Astrocyte (in vitro differentiated cells and primary cell): ENCODE results near the gene ZNF214. TPM values are rescaled to one million over a fixed set of nuclear protein-coding genes. Genes with fewer than 3 reads are reported as not detected.
"Not testable (repeated sequence)": the region's sequence is repeated elsewhere in the genome, so short reads cannot be mapped to it uniquely, and the experiment has no call there.

Source experiments
- DNase-seq: peaks from one replicate; pipeline ENCODE4 v3.0.0-alpha.2; 2010; ENCODE audit warnings: low read depth
- FAIRE-seq: peaks from 2 replicates; lab custom pipeline; 2011; peaks lifted over from hg19 to GRCh38; lab: Jason Lieb, UNC
- H2AFZ ChIP-seq: 2 replicates; pipeline ENCODE4 v1.6.0; 2012; ENCODE audit warnings: low read depth, low read length, inconsistent platforms
- H3K27ac ChIP-seq: 2 replicates; pipeline ENCODE4 v1.5.1; 2011; ENCODE audit warnings: low read depth, low read length, inconsistent platforms
- H3K27me3 ChIP-seq: 2 replicates; pipeline ENCODE4 v1.6.0; 2011; ENCODE audit warnings: low read length, inconsistent platforms; ENCODE audit not compliant: insufficient read depth
- H3K36me3 ChIP-seq: 2 replicates; pipeline ENCODE4 v1.5.1; 2011; ENCODE audit warnings: low read length, inconsistent platforms; ENCODE audit not compliant: insufficient read depth
- H3K4me1 ChIP-seq: 2 replicates; pipeline ENCODE4 v1.5.1; 2011; ENCODE audit warnings: low read length, inconsistent platforms; ENCODE audit not compliant: insufficient read depth
- H3K4me2 ChIP-seq: 2 replicates; pipeline ENCODE4 v1.6.0; 2012; ENCODE audit warnings: low read length, inconsistent platforms
- H3K4me3 ChIP-seq: 2 replicates; pipeline ENCODE4 v1.5.1; 2011; ENCODE audit warnings: low read depth, mild to moderate bottlenecking, low read length, inconsistent platforms; ENCODE audit not compliant: insufficient read depth
- H3K79me2 ChIP-seq: 2 replicates; pipeline ENCODE4 v1.6.0; 2012; ENCODE audit warnings: mild to moderate bottlenecking, low read length, inconsistent platforms; ENCODE audit not compliant: insufficient read depth
- H3K9ac ChIP-seq: 2 replicates; pipeline ENCODE4 v1.6.0; 2012; ENCODE audit warnings: mild to moderate bottlenecking, low read length, inconsistent platforms
- H3K9me3 ChIP-seq: 2 replicates; pipeline ENCODE4 v1.5.1; 2012; ENCODE audit warnings: low read depth, mild to moderate bottlenecking, low read length, inconsistent platforms; ENCODE audit not compliant: insufficient read depth
- H4K20me1 ChIP-seq: 2 replicates; pipeline ENCODE4 v1.6.0; 2012; ENCODE audit warnings: low read length, inconsistent platforms; ENCODE audit not compliant: insufficient read depth
- H3K27ac Mint-ChIP-seq: one replicate; pipeline ENCODE4 v1.8.0; 2021; ENCODE audit warnings: mild to moderate bottlenecking, mixed read lengths; ENCODE audit not compliant: unreplicated experiment
- H3K27me3 Mint-ChIP-seq: one replicate; pipeline ENCODE4 v1.8.0; 2021; ENCODE audit warnings: low read depth, mixed read lengths; ENCODE audit not compliant: unreplicated experiment
- H3K36me3 Mint-ChIP-seq: one replicate; pipeline ENCODE4 v1.8.0; 2021; ENCODE audit warnings: low read depth, mixed read lengths; ENCODE audit not compliant: unreplicated experiment
- H3K4me1 Mint-ChIP-seq: one replicate; pipeline ENCODE4 v1.8.0; 2021; ENCODE audit warnings: low read depth, mixed read lengths; ENCODE audit not compliant: unreplicated experiment
- H3K4me3 Mint-ChIP-seq: one replicate; pipeline ENCODE4 v1.8.0; 2021; ENCODE audit warnings: mild to moderate bottlenecking, moderate library complexity, mixed read lengths; ENCODE audit not compliant: unreplicated experiment
- H3K9me3 Mint-ChIP-seq: one replicate; pipeline ENCODE4 v1.8.0; 2021; ENCODE audit warnings: mild to moderate bottlenecking, mixed read lengths; ENCODE audit not compliant: unreplicated experiment
- EZH2 ChIP-seq: IDR thresholded peaks from 2 replicates; pipeline ENCODE4 v1.6.1; 2012; ENCODE audit warnings: mild to moderate bottlenecking, low read length, inconsistent platforms; ENCODE audit not compliant: insufficient read depth
- total RNA-seq: library from RNA; stranded (reverse); gene quantifications from 2 replicates; pipeline ENCODE4 v1.2.1, GENCODE V29; 2021
- TF ChIP-seq, protein P1 (sequence below): IDR thresholded peaks from 2 replicates; pipeline ENCODE4 v1.5.1; 2011; ENCODE audit warnings: low read depth, mild to moderate bottlenecking, inconsistent platforms, low read length, moderate library complexity; ENCODE audit not compliant: insufficient read depth

ZNF214 gene
- total RNA-seq, 1 donor from 2014 or later: 0.93 TPM

DNA sequence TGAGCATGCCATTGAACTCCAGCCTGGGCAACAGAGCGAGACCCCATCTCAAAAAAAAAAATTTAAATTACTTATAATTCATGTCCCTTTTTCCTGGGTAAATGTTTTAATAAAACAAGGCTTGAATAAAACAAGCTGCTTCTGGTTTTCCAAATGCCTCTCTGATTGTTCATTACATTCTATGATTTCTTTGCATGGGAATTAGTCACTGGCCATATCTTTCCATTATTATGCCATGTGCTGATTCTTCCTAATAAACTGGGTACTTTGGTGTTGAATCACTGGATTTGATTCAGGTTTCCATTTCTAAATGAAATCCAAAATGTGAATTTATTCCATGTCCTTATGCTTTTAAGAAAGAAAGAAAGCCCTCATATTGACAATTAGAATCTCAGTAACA lies 51.3 kb downstream of the ZNF214 start:
- Mint-ChIP-seq H3K4me1 (no peaks in the 10 kb centered on the region), H3K27ac (no peak overlapping the region), H3K36me3 (no peaks in the 10 kb centered on the region), H3K27me3 (no peaks in the 10 kb centered on the region), H3K9me3 (peaks cover 2% of the 10 kb centered on the region), H3K4me3 (no peak overlapping the region)
- Histone ChIP-seq H2AFZ (no peak overlapping the region), H3K36me3 (no peaks in the 10 kb centered on the region), H3K4me1 (no peaks in the 10 kb centered on the region), H3K4me3 (no peak overlapping the region), H3K27ac (no peak overlapping the region), H3K9ac (no peak overlapping the region), H4K20me1 (no peaks in the 10 kb centered on the region), H3K79me2 (no peaks in the 10 kb centered on the region), H3K27me3 (no peaks in the 10 kb centered on the region), H3K4me2 (no peak overlapping the region), H3K9me3 (no peaks in the 10 kb centered on the region)
- no peak for FAIRE-seq
- TF ChIP-seq, protein P1, sequence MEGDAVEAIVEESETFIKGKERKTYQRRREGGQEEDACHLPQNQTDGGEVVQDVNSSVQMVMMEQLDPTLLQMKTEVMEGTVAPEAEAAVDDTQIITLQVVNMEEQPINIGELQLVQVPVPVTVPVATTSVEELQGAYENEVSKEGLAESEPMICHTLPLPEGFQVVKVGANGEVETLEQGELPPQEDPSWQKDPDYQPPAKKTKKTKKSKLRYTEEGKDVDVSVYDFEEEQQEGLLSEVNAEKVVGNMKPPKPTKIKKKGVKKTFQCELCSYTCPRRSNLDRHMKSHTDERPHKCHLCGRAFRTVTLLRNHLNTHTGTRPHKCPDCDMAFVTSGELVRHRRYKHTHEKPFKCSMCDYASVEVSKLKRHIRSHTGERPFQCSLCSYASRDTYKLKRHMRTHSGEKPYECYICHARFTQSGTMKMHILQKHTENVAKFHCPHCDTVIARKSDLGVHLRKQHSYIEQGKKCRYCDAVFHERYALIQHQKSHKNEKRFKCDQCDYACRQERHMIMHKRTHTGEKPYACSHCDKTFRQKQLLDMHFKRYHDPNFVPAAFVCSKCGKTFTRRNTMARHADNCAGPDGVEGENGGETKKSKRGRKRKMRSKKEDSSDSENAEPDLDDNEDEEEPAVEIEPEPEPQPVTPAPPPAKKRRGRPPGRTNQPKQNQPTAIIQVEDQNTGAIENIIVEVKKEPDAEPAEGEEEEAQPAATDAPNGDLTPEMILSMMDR: no peak
- no peak for TF ChIP-seq EZH2
- peak; percentile 40 for DNase-seq

DNA sequence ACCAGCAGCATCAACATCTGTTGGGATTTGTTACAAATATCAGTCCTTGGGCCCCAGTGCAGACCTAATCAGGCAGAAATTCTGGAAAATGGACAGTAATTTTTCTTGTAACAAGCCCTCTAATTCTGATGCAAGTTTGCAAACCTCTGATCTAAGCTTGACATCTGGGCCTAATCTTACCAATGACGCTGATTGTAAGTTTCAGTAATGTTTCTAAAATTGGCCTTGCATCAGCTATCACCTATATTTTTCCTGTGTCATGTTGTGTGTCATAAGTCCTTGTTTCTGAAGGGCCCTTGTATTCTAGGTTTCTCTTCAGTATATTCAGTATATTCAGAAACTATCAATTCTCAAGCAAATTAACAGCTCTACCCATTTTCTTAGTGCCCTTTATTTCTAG lies 57.5 kb downstream of the ZNF214 start:
- no peak overlapping the region for H3K4me3 ChIP-seq
- H3K9me3 ChIP-seq: no peaks in the 10 kb centered on the region
- H3K4me1 ChIP-seq: no peaks in the 10 kb centered on the region
- DNase-seq (no peak), FAIRE-seq (no peak)
- no peak overlapping the region for H3K27ac ChIP-seq
- H3K9me3 Mint-ChIP-seq: peaks cover 2% of the 10 kb centered on the region
- H3K27me3 Mint-ChIP-seq: no peaks in the 10 kb centered on the region
- no peaks in the 10 kb centered on the region for H3K27me3 ChIP-seq
- no peak overlapping the region for H3K4me2 ChIP-seq
- no peak overlapping the region for H3K27ac Mint-ChIP-seq
- H3K36me3 Mint-ChIP-seq: no peaks in the 10 kb centered on the region
- no peak for TF ChIP-seq EZH2
- TF ChIP-seq, protein P1: no peak
- H3K4me1 Mint-ChIP-seq: no peaks in the 10 kb centered on the region
- H3K4me3 Mint-ChIP-seq: no peak overlapping the region
- no peak overlapping the region for H2AFZ ChIP-seq
- H3K9ac ChIP-seq: no peak overlapping the region
- H4K20me1 ChIP-seq: no peaks in the 10 kb centered on the region
- no peaks in the 10 kb centered on the region for H3K79me2 ChIP-seq
- no peaks in the 10 kb centered on the region for H3K36me3 ChIP-seq

DNA sequence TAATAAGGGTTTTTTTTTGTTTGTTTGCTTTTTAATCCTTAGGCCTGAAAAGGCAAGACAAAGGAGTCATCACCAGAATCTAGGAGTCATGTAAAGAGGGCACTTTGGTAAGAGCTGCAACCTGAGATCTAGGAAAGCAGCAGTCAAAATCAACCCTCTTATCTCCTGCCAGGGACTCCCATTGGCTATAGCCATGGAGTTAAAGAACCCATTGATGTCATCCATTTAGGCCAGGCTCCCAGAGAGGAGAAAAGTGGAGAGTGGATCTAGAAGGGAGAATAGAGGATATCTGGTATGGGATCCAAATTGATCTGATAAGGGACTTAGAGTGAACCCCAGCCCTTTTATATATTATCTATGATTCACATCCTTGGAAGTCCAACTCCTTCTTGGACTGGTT lies 58.0 kb downstream of the ZNF214 start:
- Histone ChIP-seq H3K4me3 (no peak overlapping the region), H3K79me2 (no peaks in the 10 kb centered on the region), H3K9ac (no peak overlapping the region), H3K4me2 (no peak overlapping the region), H3K27ac (no peak overlapping the region), H3K4me1 (no peaks in the 10 kb centered on the region), H3K36me3 (no peaks in the 10 kb centered on the region), H2AFZ (no peak overlapping the region), H3K9me3 (no peaks in the 10 kb centered on the region), H4K20me1 (no peaks in the 10 kb centered on the region), H3K27me3 (no peaks in the 10 kb centered on the region)
- H3K36me3 Mint-ChIP-seq: no peaks in the 10 kb centered on the region
- DNase-seq: no peak
- no peak overlapping the region for H3K27ac Mint-ChIP-seq
- TF ChIP-seq, protein P1: no peak
- no peak for TF ChIP-seq EZH2
- FAIRE-seq: no peak
- no peak overlapping the region for H3K4me3 Mint-ChIP-seq
- H3K4me1 Mint-ChIP-seq: no peaks in the 10 kb centered on the region
- no peaks in the 10 kb centered on the region for H3K9me3 Mint-ChIP-seq
- no peaks in the 10 kb centered on the region for H3K27me3 Mint-ChIP-seq

DNA sequence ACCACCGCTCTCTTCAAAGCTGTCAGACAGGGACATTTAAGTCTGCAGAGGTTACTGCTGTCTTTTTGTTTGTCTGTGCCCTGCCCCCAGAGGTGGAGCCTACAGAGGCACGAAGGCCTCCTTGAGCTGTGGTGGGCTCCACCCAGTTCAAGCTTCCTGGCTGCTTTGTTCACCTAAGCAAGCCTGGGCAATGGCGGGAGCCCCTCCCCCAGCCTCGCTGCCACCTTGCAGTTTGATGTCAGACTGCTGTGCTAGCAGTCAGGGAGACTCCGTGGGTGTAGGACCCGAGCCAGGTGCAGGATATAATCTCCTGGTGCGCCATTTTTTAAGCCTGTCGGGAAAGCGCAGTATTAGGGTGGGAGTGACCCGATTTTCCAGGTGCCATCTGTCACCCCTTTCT lies 65.9 kb downstream of the ZNF214 start:
- not testable (repeated sequence) for H3K4me1 Mint-ChIP-seq, H3K27ac Mint-ChIP-seq, H3K4me2 ChIP-seq, H3K4me3 Mint-ChIP-seq, DNase-seq, H3K4me3 ChIP-seq, FAIRE-seq, H3K36me3 ChIP-seq, H2AFZ ChIP-seq, H3K9ac ChIP-seq, H4K20me1 ChIP-seq, H3K79me2 ChIP-seq, H3K4me1 ChIP-seq, H3K27ac ChIP-seq, H3K36me3 Mint-ChIP-seq, H3K9me3 ChIP-seq, H3K27me3 ChIP-seq, H3K27me3 Mint-ChIP-seq, H3K9me3 Mint-ChIP-seq
